GM12874 (cell line): ENCODE results near the gene ADAM15.

Experiments used
- CTCF ChIP-seq: IDR thresholded peaks from 2 replicates; pipeline ENCODE4 v1.5.1; 2011; ENCODE audit warnings: low read depth, mild to moderate bottlenecking, control low read depth, low read length, moderate library complexity; ENCODE audit not compliant: insufficient read depth

The ADAM15 gene

GRCh38 chr1:155069551-155070157 is 18.5 kb downstream of the ADAM15 start:
- no peak for TF ChIP-seq CTCF

DNA sequence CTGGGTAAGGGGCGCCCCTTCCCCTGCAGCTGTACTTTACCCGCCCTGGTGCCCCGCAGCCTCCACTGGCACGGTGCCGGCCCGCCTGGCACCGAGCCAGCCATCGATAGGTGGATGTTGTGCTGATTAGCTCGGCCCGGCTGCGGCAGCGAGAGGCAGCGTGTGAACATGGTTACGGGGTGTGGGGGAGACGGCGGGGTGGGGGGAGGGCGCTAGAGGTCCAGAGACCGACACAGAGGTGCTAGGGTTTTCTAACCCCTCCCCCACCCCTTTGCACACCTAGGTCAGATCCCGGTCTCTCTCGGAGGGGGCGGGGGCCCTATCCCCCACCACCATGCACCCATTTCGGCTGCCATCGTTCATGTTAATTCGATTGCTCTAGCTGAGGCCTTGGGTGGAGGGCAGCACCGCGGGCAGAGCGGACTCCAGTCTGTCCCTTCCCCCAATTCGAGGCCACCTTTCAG is 19.1 kb downstream of the ADAM15 start:
- TF ChIP-seq CTCF, result no peak

- peak; percentile 72 for TF ChIP-seq CTCF
These were observed 19.8 kb downstream of the ADAM15 start for GRCh38 chr1:155070721-155071569.

- no peak for TF ChIP-seq CTCF
These were observed 20.6 kb downstream of the ADAM15 start for GRCh38 chr1:155071701-155072100.

DNA sequence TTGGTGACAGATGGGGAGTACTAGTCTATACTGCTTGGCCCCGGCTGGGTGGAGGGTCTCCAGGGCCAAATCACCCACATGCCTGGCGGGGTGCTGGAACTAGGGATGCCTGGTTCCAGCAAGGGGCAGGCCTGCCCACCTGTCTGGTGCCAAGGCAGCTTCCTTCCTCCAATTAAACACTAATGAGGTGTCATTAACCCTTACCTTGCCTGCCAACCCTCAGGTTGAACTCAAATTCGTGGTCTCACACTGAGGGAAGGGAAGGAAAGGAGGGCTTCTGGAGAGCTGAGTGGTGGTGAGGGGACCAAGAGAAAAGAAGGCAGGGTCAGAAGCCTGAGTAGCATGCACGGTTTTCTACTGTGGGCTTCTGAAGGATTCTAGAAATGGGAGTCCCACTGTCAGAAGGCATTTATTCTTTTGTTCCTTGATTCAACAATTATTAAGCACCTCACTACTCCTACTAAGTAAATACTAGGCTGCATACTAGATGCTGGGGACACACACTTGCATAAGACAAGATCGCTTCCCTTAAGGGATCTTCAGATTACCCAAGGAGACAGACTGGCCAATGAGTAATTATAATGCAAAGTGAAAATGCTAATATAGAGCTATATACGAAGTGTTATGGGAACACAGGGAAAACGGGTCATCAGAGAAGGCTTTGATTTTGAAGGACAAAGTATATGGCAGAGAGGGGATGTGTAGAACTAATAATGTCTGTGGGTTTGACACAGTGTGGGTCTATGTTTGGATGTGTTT is 21.6 kb downstream of the ADAM15 start:
- no peak for TF ChIP-seq CTCF

DNA sequence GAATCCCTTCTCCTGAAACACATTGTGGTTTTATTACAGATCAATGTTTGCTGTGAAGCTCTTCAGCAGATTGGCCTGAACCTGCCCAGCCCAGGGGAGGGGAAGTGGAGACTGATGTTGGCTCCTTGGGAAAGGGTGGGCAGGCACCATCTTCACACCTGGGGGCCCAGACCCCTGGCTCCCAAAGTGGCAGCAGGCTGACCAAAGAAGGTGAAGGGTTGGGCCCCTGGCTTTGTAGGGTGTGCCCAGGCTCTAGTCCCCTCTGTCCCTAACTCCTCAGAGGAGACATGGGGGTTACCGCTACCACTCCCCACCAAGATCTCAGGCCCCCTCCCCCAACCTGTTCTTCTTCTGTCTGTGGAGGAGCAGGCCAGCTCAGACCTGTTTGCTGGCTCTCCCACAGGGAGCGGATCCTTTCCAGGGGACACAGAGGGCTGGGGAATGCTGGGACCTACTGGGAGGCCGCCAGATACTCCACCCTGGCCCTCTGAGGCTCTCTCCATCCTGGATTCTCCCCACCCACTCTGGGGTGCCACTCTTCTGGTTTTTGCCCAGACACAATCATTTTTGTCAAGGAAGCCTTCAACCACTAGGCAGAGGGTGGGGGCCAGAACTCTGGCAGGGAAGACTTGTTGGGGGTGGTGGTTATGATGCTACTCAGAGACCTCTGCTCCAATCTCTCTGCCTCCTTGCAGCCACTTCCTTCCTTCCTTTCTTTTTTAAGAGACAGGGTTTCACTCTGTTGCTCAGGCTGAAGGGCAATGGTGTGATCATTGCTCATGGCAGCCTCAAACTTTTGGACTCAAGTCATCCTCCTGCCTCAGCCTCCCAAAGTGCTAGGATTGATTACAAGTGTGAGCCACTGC is 22.5 kb downstream of the ADAM15 start:
- TF ChIP-seq CTCF, result no peak

GRCh38 chr1:155075535-155075934 is 24.4 kb downstream of the ADAM15 start:
- TF ChIP-seq CTCF, result no peak
